A673 (cell line): Measurements from ENCODE around the gene LHFPL5. TPM values are rescaled to one million over a fixed set of nuclear protein-coding genes. Genes with fewer than 3 reads are reported as not detected.
A peak's percentile ranks its signal among the peaks of the same experiment; 100 is the strongest.

Experiments used
- BruUV-seq: library from RNA; stranded (reverse); fragments of 400-500 nt; replicated peaks from 2 replicates; lab custom pipeline; 2021; lab: Mats Ljungman, UMichigan
- CTCF ChIA-PET: fragments of 300-600 bp; sonication (Branson Sonifier 250); formaldehyde crosslinking; loops from one replicate; lab custom pipeline; 2022; ENCODE audit warnings: antibody characterized with exemption; lab: Charles Lee
- POLR2A ChIA-PET: fragments of 300-600 bp; sonication (Branson Sonifier 250); formaldehyde crosslinking; loops from one replicate; lab custom pipeline; 2022; ENCODE audit warnings: antibody characterized with exemption; ENCODE audit not compliant: low non-redundant PET; lab: Charles Lee
- DNase-seq: peaks from one replicate; pipeline ENCODE4 v3.0.0-alpha.2; 2015; ENCODE audit warnings: low spot score
- H3K27ac ChIP-seq: fragments of 200-600 bp; sonication (generic); 2 replicates; pipeline ENCODE4 v1.5.1; 2016; ENCODE audit warnings: mixed run types, low read depth, mild to moderate bottlenecking, mixed read lengths, antibody characterized with exemption, low read length; ENCODE audit not compliant: poor library complexity, severe bottlenecking
- H3K27me3 ChIP-seq: fragments of 200-600 bp; sonication (generic); replicated peaks from 2 replicates; pipeline ENCODE4 v1.6.1; 2017; ENCODE audit warnings: mixed run types, low read depth, mild to moderate bottlenecking, mixed read lengths, antibody characterized with exemption, low read length; ENCODE audit not compliant: insufficient read depth, poor library complexity
- H3K36me3 ChIP-seq: fragments of 200-600 bp; sonication (generic); 2 replicates; pipeline ENCODE4 v1.6.1; 2016; ENCODE audit warnings: mixed run types, mild to moderate bottlenecking, mixed read lengths, antibody characterized with exemption, low read length; ENCODE audit not compliant: insufficient read depth, poor library complexity, severe bottlenecking
- H3K4me1 ChIP-seq: fragments of 200-600 bp; sonication (generic); 2 replicates; pipeline ENCODE4 v1.6.1; 2017; ENCODE audit warnings: mixed run types, mild to moderate bottlenecking, mixed read lengths, antibody characterized with exemption, low read length; ENCODE audit not compliant: insufficient read depth, poor library complexity, severe bottlenecking
- H3K4me3 ChIP-seq: fragments of 200-600 bp; sonication (generic); 2 replicates; pipeline ENCODE4 v1.5.1; 2016; ENCODE audit warnings: low read depth, mixed run types, mild to moderate bottlenecking, mixed read lengths, low read length; ENCODE audit not compliant: poor library complexity, severe bottlenecking
- H3K9me3 ChIP-seq: fragments of 200-600 bp; sonication (generic); 2 replicates; pipeline ENCODE4 v1.6.1; 2016; ENCODE audit warnings: mixed run types, low read depth, mild to moderate bottlenecking, mixed read lengths, antibody characterized with exemption, low read length; ENCODE audit not compliant: poor library complexity, severe bottlenecking
- EZH2 ChIP-seq: fragments of 200-600 bp; sonication (generic); IDR thresholded peaks from 2 replicates; pipeline ENCODE4 v1.6.1; 2017; ENCODE audit warnings: borderline replicate concordance, low read depth, mild to moderate bottlenecking, mixed read lengths, antibody characterized with exemption, low read length; ENCODE audit not compliant: poor library complexity, severe bottlenecking
- intact Hi-C: fragments of 100-400 bp; cut with micrococcal nuclease; formaldehyde crosslinking; loops from one replicate; pipeline ENCODE4 v1.10.0; 2022; ENCODE audit not compliant: unreplicated experiment
- total RNA-seq: library from RNA; stranded (reverse); gene quantifications from 2 replicates; pipeline ENCODE4 v1.2.3, GENCODE V29; 2021
- TF ChIP-seq, protein P1 (sequence below): fragments of 300-800, 200-600 bp; sonication (generic); conservative IDR thresholded peaks from 2 replicates; pipeline ENCODE4 v1.5.1; 2017; ENCODE audit warnings: low read depth, mild to moderate bottlenecking, antibody characterized with exemption, low read length, moderate library complexity, mixed read lengths

Gene LHFPL5
- total RNA-seq, 1 experiment from 2014 or later = not detected

DNA sequence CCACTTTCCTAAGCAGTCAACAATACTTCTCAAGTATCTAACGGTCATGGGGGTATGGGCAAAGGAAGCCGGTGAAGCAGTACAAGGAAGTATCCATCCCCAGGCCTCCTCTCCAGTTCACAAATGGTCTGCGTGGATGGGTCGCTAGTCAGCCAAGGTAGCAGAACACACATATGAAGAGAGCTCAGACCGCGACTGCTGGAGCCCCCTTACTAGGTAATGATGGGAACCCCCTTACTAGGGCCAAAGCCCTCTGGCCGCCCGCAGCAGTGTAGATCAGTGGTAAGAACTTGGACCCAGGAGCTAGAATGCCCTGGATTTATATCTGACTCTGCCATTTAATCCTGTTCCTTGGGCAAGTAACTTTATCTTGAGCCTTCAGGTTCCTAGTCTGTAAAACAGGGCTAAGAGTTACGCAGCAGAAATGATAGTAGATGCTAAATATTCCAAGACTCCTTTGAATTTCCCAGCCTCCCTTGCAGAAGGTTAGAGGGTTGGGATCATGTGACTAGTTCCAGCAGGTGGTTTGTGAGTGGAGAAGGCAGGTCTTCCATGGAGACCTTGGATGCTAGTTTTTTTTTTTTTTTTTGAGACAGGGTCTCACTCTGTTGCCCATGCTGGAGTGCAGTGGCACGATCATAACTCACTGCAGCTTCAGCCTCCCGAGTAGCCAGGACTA, 30.9 kb upstream of the LHFPL5 start:
- CTCF ChIA-PET = interaction anchor here (0.9 kb wide), 1 partner anchor 226 kb away, joined by 7 read pairs; no protein-coding TSS in a partner anchor
- no TSS peak for BruUV-seq

DNA sequence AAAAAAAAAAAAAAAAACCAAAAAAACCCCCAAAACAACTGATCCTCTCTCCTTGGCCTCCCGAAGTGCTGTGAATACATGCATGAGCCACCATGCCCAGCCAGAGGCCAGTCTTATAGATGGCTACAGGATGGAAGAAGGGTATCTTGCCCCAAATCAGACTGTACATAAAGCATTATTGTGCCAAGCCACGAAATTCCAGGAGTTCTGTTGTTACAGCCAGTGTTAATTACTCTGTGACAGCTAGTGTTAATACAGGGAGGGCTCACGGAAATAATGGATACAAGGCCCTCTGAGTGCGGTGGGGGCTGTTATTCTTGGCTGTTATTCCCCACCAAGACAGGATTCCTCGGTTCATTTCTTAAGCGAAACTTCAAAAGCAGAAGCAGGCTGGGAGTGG, 30.1 kb upstream of the LHFPL5 start:
- ChIA-PET CTCF (interaction anchor here (0.9 kb wide), 1 partner anchor 227 kb away, joined by 7 read pairs; no protein-coding TSS in a partner anchor), POLR2A (no interaction called here)
- DNase-seq = no peak

More for the DNA sequence above, 30.9 kb upstream of the LHFPL5 start:
- peaks cover 14% of the 10 kb centered on the region for H3K27me3 ChIP-seq
- intact Hi-C loops = no loop called here
- H3K36me3 ChIP-seq = no peaks in the 10 kb centered on the region
- no peaks in the 10 kb centered on the region for H3K4me1 ChIP-seq
- no peak overlapping the region for H3K27ac ChIP-seq
- DNase-seq = no peak
- H3K4me3 ChIP-seq = no peak overlapping the region
- TF ChIP-seq, protein P1, sequence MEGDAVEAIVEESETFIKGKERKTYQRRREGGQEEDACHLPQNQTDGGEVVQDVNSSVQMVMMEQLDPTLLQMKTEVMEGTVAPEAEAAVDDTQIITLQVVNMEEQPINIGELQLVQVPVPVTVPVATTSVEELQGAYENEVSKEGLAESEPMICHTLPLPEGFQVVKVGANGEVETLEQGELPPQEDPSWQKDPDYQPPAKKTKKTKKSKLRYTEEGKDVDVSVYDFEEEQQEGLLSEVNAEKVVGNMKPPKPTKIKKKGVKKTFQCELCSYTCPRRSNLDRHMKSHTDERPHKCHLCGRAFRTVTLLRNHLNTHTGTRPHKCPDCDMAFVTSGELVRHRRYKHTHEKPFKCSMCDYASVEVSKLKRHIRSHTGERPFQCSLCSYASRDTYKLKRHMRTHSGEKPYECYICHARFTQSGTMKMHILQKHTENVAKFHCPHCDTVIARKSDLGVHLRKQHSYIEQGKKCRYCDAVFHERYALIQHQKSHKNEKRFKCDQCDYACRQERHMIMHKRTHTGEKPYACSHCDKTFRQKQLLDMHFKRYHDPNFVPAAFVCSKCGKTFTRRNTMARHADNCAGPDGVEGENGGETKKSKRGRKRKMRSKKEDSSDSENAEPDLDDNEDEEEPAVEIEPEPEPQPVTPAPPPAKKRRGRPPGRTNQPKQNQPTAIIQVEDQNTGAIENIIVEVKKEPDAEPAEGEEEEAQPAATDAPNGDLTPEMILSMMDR = no peak
- TF ChIP-seq EZH2 = no peak
- POLR2A ChIA-PET = interaction anchor here (0.5 kb wide), 1 partner anchor 116 kb away, joined by 6 read pairs; no protein-coding TSS in a partner anchor
- H3K9me3 ChIP-seq = no peaks in the 10 kb centered on the region

DNA sequence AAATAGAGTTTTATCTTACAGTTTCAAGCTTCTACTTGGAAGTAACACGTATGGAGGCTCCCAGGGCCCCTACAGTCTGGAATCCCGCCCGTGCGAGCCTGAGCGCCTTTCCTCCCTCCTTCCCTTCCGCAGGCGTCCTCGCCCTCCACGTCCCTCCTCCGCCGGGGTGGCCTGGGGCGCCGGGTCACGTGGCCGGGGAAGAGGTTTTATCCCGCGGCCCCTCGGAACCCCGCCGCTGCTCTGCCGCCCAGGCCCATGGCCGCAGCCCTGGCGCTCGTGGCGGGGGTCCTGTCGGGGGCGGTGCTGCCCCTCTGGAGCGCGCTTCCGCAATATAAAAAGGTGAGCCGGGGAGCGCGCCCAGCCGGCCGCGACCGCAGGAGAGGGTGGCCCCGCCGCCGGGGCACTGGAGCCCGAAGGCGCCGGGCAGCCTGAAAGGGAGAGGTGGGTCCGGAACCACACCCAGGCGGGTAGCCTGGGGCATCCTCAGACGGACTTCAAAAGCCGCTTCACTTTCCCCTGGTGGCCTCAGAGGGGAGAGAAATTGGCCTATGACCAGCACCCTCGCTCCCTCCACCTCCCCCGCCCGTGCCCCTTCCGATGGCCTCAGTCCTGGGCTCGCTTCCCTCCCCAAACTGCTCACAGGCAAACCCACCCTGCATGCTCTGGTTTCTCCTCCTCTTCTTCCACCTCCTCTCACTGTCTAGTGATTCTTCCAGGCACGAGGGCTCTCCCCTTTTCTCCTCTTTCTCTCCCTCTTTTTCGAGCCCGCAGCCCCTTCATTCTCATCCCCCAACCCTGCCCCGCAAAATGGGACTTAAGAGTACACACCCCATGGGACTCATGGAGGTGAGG, 28.6 kb upstream of the LHFPL5 start, which contains the start of gene CLPSL2:
Gene CLPSL2, plus strand, starts transcription at position 235 of the 852 bp plus-strand sequence. Its CDS starts 21 bp downstream, at position 256.
- CTCF ChIA-PET = no interaction called here
- POLR2A ChIA-PET = no interaction called here
- intact Hi-C loops = no loop called here
- no TSS peak for BruUV-seq
- Histone ChIP-seq H3K9me3 (no peaks in the 10 kb centered on the region), H3K36me3 (no peaks in the 10 kb centered on the region), H3K27ac (no peak within 1 kb of the TSS), H3K27me3 (peaks cover 14% of the 10 kb centered on the region), H3K4me1 (no peaks in the 10 kb centered on the region), H3K4me3 (peak within 1 kb of the TSS; percentile 44)
- TF ChIP-seq EZH2 = no peak
- TF ChIP-seq, protein P1 = no peak
- no peak for DNase-seq

More for the DNA sequence above, 30.1 kb upstream of the LHFPL5 start:
- no peaks in the 10 kb centered on the region for H3K4me1 ChIP-seq
- no peak overlapping the region for H3K27ac ChIP-seq
- intact Hi-C loops = no loop called here
- peaks cover 14% of the 10 kb centered on the region for H3K27me3 ChIP-seq
- no peak overlapping the region for H3K4me3 ChIP-seq
- TF ChIP-seq EZH2 = no peak
- TF ChIP-seq, protein P1 = no peak
- H3K9me3 ChIP-seq = no peaks in the 10 kb centered on the region
- no TSS peak for BruUV-seq
- H3K36me3 ChIP-seq = no peaks in the 10 kb centered on the region
